Measurements from ENCODE around the gene KIF19. TPM values are rescaled to one million over a fixed set of nuclear protein-coding genes. Genes with fewer than 3 reads are reported as not detected.

Gene KIF19
- total and polyA plus RNA-seq, 2 of the 4 experiments (the other 2 are of a cell fraction), result not detected

DNA sequence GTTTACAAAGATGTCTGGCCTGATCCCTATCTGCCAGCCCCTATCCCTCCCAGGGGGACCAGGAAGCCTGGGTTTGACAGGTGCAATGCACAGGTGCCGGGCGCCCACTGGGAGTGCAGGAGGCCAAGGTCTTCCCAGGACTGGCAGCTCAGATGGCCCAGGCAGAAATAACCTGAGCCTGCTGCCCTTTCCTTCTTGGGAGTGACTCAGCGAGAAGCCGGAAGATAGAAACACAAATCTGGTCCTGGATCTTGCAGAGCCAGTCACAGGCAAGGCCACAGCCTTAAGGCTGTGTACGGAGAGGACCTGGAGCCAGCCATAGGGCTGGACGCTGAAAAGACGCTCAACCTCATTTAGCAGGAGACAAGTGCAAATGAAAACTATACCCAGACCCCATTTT is 69.0 kb downstream of the KIF19 start:
- Histone ChIP-seq H3K4me2 (ENCODE audit: low read depth, low read length) (no peak overlapping the region), H3K9me3 (ENCODE audit: control insufficient read depth, insufficient read depth, low read length) (peaks cover 17% of the 10 kb centered on the region), H3K4me3 (ENCODE audit: insufficient read depth, low read depth, low read length) (no peak overlapping the region), H3K27ac (ENCODE audit: insufficient read depth, low read length) (no peak overlapping the region), H2BK20ac (ENCODE audit: low read depth, low read length) (no peak overlapping the region), H3K27me3 (ENCODE audit: control insufficient read depth, insufficient read depth, low read length) (no peaks in the 10 kb centered on the region), H3K9ac (ENCODE audit: low read depth, low read length) (no peak overlapping the region), H3K14ac (replicated peaks; ENCODE audit: low read depth, low read length) (no peak overlapping the region), H2AFZ (replicated peaks; ENCODE audit: low read length, poor library complexity) (no peak overlapping the region), H3K79me1 (ENCODE audit: low read depth in 1 of 2, low read length in 2 of 2) (no peaks in the 10 kb centered on the region), H2BK15ac (ENCODE audit: low read depth, low read length) (no peak overlapping the region), H2BK120ac (ENCODE audit: low read depth, low read length) (no peak overlapping the region), H4K8ac (ENCODE audit: low read depth in 2 of 2, low read length in 2 of 2) (no peak overlapping the region), H4K20me1 (ENCODE audit: insufficient read depth, low read length) (no peaks in the 10 kb centered on the region), H2BK5ac (ENCODE audit: low read depth, low read length, poor library complexity, severe bottlenecking) (no peak overlapping the region), H3K4me1 (ENCODE audit: control insufficient read depth, insufficient read depth, low read length) (no peaks in the 10 kb centered on the region), H3K36me3 (ENCODE audit: control insufficient read depth, insufficient read depth, low read length) (no peaks in the 10 kb centered on the region), H4K5ac (ENCODE audit: low read depth, low read length) (no peak overlapping the region), H2AK9ac (replicated peaks; ENCODE audit: low read depth, low read length, poor library complexity) (no peak overlapping the region), H3K9me1 (ENCODE audit: insufficient read depth, low read length) (no peaks in the 10 kb centered on the region), H3K18ac (ENCODE audit: low read depth, low read length) (no peak overlapping the region), H4K91ac (ENCODE audit: insufficient read depth, low read depth, low read length) (no peak overlapping the region), H3K56ac (ENCODE audit: extremely low read depth, insufficient read depth, low read length) (no peak overlapping the region), H3K23ac (ENCODE audit: low read depth, low read length) (no peak overlapping the region), H3K4ac (ENCODE audit: low read depth, low read length) (no peak overlapping the region), H2AK5ac (ENCODE audit: low read depth, low read length) (no peak overlapping the region)
- POLR2A ChIA-PET (ENCODE audit: unreplicated experiment), result no interaction called here
- dilution Hi-C loops (cut with HindIII; ENCODE audit: low sequenced_read_pairs, unreplicated experiment) (no loop called here), intact Hi-C loops (cut with micrococcal nuclease) (no loop called here), in situ Hi-C loops (cut with MboI; ENCODE audit: low sequenced_read_pairs) (no loop called here)
- BruUV-seq (replicated peaks), result no TSS peak
- ATAC-seq (ENCODE audit: low read depth), result no peak
- TF ChIP-seq BHLHE40 (IDR thresholded peaks at IDR 0.05; ENCODE audit: low read depth, low read length) (no peak), CHD1 (IDR thresholded peaks at IDR 0.05; ENCODE audit: low read depth, low read length) (no peak), MXI1 (IDR thresholded peaks at IDR 0.05; ENCODE audit: borderline replicate concordance, low read depth, low read length) (no peak), MAZ (IDR thresholded peaks at IDR 0.05; ENCODE audit: borderline replicate concordance, low read depth, low read length) (no peak), FOS (IDR thresholded peaks at IDR 0.05; ENCODE audit: low read depth, low read length) (no peak), POLR2A (IDR thresholded peaks at IDR 0.05; ENCODE audit: low read depth, low read length) (no peak), RFX5 (IDR thresholded peaks at IDR 0.05; ENCODE audit: low read depth, low read length) (no peak), RCOR1 (IDR thresholded peaks at IDR 0.05; ENCODE audit: insufficient replicate concordance, low read length) (no peak), CEBPB (IDR thresholded peaks at IDR 0.05; ENCODE audit: low read depth, low read length) (no peak), RAD21 (IDR thresholded peaks at IDR 0.05; ENCODE audit: low read length) (no peak), NFE2L2 (IDR thresholded peaks at IDR 0.05; ENCODE audit: low read depth, low read length) (no peak), SMC3 (IDR thresholded peaks at IDR 0.05; ENCODE audit: low read depth, low read length) (no peak), MAFK (IDR thresholded peaks at IDR 0.05; ENCODE audit: low read depth, low read length) (no peak)
- TF ChIP-seq, protein P1, sequence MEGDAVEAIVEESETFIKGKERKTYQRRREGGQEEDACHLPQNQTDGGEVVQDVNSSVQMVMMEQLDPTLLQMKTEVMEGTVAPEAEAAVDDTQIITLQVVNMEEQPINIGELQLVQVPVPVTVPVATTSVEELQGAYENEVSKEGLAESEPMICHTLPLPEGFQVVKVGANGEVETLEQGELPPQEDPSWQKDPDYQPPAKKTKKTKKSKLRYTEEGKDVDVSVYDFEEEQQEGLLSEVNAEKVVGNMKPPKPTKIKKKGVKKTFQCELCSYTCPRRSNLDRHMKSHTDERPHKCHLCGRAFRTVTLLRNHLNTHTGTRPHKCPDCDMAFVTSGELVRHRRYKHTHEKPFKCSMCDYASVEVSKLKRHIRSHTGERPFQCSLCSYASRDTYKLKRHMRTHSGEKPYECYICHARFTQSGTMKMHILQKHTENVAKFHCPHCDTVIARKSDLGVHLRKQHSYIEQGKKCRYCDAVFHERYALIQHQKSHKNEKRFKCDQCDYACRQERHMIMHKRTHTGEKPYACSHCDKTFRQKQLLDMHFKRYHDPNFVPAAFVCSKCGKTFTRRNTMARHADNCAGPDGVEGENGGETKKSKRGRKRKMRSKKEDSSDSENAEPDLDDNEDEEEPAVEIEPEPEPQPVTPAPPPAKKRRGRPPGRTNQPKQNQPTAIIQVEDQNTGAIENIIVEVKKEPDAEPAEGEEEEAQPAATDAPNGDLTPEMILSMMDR (conservative IDR thresholded peaks at IDR 0.05; ENCODE audit: low read depth, low read length), result no peak
- TF ChIP-seq, protein P2, sequence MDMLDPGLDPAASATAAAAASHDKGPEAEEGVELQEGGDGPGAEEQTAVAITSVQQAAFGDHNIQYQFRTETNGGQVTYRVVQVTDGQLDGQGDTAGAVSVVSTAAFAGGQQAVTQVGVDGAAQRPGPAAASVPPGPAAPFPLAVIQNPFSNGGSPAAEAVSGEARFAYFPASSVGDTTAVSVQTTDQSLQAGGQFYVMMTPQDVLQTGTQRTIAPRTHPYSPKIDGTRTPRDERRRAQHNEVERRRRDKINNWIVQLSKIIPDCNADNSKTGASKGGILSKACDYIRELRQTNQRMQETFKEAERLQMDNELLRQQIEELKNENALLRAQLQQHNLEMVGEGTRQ (IDR thresholded peaks at IDR 0.05; ENCODE audit: low read depth, low read length), result no peak
- TF ChIP-seq, protein P3, sequence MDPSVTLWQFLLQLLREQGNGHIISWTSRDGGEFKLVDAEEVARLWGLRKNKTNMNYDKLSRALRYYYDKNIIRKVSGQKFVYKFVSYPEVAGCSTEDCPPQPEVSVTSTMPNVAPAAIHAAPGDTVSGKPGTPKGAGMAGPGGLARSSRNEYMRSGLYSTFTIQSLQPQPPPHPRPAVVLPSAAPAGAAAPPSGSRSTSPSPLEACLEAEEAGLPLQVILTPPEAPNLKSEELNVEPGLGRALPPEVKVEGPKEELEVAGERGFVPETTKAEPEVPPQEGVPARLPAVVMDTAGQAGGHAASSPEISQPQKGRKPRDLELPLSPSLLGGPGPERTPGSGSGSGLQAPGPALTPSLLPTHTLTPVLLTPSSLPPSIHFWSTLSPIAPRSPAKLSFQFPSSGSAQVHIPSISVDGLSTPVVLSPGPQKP (IDR thresholded peaks at IDR 0.05; ENCODE audit: borderline replicate concordance, low read depth, low read length), result no peak
- DNase-seq, result no peak
- WGBS, 2 experiments (ENCODE audit: extremely low coverage in 2 of 2, insufficient read length in 1 of 2), result 61% methylated on average over 4 of the region's 7 CpGs; no CpG with 5 or more reads in 1 of the 2 experiments
- CTCF ChIA-PET, result no interaction called here
